HG02642 (cell line): Measurements from ENCODE around the gene HUWE1.

Experiments used
- ATAC-seq: cut with Tn5 transposase; IDR thresholded peaks from one replicate; pipeline ENCODE4 v1.9.1; 2021; ENCODE audit warnings: mild to moderate bottlenecking; ENCODE audit not compliant: unreplicated experiment, poor library complexity

The HUWE1 gene

GRCh38 chrX:53621418-53621986 is 65.0 kb downstream of the HUWE1 start:
- no peak for ATAC-seq

- no peak for ATAC-seq
Measured at GRCh38 chrX:53616946-53617345, 69.6 kb downstream of the HUWE1 start.

DNA sequence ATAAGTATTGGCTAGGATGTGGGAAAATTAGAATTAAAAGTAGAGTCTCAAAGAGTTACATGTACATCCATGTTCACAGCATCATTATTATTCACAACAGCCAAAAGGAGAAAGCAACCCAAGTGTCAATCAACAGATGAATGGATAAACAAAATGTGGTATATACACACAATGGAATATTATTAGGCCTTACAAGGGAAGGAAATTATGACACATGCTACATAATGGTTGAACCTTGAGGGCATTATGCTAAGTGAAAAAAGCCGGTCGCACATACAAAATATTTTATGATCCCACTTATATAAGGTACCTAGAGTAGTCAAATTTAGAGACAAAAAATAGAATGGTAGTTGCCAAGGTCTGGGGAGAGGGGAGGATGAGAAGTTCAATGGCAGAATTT is 80.1 kb downstream of the HUWE1 start:
- no peak for ATAC-seq

DNA sequence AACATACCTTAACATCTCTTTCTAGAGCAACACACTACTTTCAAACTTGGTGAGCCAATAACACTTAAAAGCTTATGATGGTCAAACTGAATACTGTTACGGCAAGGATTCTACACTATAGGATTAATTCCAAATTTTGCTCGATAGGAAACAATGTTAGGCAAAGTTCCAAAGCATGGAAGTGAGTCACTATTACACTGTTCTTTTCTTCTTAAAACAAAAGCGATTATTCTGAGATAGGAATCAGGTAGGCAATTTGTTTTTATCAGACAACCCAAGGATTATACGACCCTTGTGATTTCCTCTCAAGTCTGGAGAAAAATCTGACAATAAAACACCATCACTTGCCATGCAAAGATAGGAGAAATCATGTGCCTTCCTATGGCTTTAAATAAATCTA is 81.5 kb downstream of the HUWE1 start:
- ATAC-seq = no peak

DNA sequence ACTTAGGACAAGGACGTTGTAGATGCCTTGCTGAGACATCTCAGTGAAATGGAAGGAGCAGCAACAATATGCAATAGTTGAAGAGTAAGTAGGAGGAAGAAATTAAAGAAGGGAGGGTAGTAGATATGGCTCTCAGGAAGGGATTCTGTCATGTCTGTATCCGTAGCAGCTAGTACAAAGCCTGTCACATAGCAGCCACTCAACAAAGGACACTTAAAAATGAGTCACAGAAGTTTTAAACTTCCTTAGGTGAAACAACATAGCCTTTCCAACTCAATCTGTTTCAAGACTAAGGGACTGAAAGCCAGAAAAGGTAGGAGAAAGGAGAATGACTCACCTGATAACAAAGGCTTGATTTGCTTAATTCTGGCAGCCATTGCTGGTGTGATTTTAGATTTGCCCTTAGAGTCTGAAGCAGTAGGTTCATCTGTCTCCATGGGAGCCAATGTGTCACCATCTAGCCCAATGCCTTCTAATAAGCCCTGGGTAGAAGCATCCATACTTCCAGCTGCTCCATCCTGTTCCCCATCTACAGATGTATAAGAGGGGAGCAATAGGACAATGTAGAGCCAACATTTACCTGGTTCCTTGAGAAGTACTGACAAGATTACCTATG is 86.6 kb downstream of the HUWE1 start:
- no peak for ATAC-seq

- ATAC-seq = no peak
Measured at GRCh38 chrX:53598169-53598568, 88.3 kb downstream of the HUWE1 start.

DNA sequence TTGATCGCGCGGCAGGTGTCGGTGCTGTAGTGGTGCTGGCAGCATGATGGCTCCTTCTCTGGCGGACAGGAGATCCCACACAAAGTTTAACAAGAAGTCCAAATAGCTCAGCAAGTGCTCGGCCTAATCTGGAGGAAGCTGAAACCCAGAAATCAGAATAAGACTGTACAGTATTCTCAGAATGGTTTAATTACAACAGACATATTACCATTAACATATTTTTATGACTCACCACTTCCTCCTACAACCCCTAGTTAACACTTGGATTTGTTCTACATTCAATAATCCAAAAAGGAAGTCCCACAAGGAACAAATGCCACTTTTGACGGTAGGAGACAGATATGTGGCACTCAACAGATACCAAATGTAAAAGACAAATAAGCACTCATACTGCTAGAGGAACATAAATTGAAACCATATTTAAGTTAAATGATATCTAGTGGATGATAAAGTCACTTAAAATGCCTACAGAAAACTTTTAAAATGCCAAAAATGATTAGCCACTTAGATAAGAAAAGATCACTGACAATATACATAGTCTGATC is 91.2 kb downstream of the HUWE1 start:
- no peak for ATAC-seq

DNA sequence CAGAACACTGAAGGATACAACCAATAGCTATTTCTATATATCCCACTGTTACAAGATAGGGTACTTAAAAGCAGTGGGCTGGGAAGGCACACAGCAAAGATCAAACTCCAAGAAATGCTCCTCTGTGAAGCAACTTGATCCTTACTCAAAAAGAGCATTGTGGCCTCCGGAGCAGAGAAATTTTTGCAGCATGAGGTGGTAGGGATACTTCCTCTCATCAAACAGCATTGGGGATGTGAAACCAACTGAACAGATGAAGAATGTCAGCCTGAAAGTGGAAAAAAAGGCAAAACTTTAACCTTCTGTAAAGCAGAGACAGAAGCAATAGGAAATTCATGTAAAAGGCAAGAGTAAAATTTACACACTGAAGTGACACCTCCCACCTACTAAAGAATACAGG is 92.2 kb downstream of the HUWE1 start:
- no peak for ATAC-seq

GRCh38 chrX:53587795-53588420 is 98.6 kb downstream of the HUWE1 start:
- no peak for ATAC-seq

- no peak for ATAC-seq
Measured at GRCh38 chrX:53584891-53585290, 101.6 kb downstream of the HUWE1 start.

GRCh38 chrX:53583571-53583970 is 102.9 kb downstream of the HUWE1 start:
- no peak for ATAC-seq

GRCh38 chrX:53580742-53581504 is 105.6 kb downstream of the HUWE1 start:
- no peak for ATAC-seq

- no peak for ATAC-seq
Measured at GRCh38 chrX:53571494-53571893, 115.0 kb downstream of the HUWE1 start.

DNA sequence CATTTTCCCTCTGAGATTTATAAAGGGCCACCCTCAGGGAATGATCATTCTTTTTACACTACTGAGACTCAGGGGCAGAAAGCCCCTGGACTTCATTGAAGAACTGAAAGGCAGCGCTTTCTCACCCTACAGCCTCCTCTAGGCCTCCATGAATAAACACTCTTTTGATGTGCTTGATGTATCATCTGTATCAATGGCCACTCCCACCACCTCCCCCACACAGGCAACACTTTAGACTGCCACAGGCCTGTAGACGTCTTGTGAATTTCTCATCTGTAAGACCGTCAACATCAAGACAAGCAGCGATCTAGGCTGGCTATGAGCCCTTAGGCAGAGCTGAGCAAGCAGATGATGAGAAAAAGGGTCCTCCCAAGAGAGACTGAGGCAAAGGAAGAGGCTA is 123.2 kb downstream of the HUWE1 start:
- ATAC-seq = no peak

GRCh38 chrX:53561912-53562311 is 124.6 kb downstream of the HUWE1 start:
- ATAC-seq = no peak

- no peak for ATAC-seq
Measured at GRCh38 chrX:53558646-53559045, 127.9 kb downstream of the HUWE1 start.

DNA sequence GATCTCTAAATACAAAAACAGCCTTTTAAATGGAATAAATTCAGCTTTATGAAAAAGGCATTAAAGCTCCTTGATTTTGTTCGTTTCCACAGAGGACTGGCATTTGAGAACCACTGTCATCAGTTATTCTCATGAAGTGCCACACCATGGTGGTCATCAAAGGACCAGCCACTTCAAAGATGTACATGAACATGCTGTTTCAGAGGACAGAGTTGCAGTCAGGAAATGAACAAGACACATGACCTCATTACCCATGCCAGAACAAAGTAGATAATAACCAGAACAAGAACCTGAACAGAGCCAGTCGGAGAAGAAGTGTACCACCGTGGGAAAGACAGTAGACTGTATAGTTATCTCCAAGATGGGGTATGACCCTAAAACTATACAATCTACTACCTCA is 129.7 kb downstream of the HUWE1 start:
- no peak for ATAC-seq

DNA sequence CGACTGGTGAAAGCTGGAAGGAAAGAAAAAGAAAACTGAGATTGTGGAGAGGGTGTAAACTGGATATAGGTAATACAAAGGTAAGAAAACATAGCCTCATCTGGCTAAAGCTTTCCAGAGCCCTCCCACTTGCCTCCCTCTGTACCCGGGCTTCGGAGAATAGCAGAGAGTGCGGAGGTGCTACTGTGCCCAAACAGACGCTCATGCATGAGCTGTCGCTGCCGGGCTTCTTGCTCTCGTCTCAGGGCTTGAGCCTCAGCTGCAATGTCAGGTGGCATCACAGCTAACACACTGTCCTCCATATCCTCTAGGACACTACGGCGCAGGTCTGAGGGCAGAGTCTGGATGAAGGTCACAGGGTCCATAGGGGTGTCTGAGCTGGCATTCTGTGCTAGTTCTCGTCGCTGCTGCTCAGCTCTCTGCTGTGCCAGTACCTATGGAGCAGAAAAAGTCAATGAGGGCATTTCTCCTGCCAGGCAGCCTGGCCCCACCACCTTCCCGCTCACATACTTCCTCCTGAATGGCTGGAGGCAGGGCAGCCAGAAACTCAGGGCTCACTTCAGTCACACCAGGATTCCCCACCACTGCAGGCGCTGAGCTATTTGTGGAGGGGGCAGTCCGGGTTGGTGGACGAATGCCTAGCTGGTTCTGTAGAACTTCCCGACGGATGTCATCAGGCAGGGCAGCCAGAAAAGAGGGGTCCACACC is 135.6 kb downstream of the HUWE1 start:
- ATAC-seq = no peak

GRCh38 chrX:53547668-53548067 is 138.9 kb downstream of the HUWE1 start:
- no peak for ATAC-seq

GRCh38 chrX:53544936-53545335 is 141.6 kb downstream of the HUWE1 start:
- no peak for ATAC-seq
